ENCODE data around the gene DCLK1.

DCLK1 gene

GRCh38 chr13:35817642-35818607, 313.3 kb downstream of the DCLK1 start:
- no peak for DNase-seq

DNA sequence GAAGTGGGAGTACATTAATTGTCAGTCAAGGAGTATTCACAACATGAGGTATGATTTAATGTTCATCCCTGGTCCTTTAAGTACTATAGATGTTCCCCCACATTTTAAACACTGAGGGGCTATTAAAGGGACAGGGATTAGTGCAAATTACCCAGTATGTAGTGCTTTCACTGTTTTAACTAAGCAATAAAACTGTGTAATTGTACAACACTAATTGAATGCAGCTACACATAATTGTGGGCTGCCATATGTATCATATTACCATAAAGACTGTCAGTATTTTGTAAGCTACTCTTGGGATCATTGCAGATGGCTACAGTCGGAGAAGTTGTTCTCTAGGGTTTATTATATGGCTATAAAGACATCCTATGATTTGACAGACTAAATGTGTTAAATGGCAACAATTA, 316.6 kb downstream of the DCLK1 start:
- no peak for DNase-seq

DNA sequence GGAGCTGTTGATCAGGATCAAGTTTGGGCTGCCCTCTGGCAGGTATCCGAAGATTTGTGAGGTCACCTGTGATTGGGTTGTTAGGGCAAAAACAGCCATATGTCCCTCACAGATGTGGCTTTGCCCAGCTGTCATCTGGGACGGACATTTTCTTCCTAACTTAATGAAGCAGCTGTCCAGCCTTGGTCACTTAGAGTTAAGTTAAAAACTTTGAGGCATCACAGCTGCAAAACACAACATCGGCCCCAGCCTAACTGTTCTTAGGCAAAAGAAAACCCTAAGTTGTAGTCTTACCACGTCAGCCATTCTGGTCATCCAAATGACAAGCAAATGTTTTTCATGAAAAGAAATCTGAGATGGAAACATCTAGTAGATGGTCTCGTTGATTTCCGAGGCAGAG, 318.4 kb downstream of the DCLK1 start:
- DNase-seq, result no peak

- DNase-seq, result no peak
These were observed 320.9 kb downstream of the DCLK1 start for GRCh38 chr13:35810321-35810720.

GRCh38 chr13:35808846-35809245, 322.3 kb downstream of the DCLK1 start:
- DNase-seq, result no peak

DNA sequence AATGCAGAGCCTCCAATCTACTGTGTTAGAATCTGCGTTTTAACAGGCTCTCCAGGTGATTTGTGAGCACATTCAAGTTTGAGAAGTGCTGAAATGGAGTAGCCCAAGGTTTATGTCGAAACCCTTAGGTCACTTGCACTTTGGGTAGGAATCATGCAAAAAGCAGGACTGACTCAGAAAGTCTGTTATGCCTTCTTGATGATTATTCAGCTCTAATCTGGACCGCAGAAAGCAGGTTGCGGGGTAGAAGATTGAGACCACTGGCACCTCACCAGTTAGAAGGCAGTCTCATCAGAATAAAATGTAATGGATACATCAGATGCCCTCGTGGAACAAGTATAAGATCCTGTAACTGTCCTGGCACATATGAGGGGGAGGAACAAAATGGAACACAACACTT, 326.3 kb downstream of the DCLK1 start:
- no peak for DNase-seq

DNA sequence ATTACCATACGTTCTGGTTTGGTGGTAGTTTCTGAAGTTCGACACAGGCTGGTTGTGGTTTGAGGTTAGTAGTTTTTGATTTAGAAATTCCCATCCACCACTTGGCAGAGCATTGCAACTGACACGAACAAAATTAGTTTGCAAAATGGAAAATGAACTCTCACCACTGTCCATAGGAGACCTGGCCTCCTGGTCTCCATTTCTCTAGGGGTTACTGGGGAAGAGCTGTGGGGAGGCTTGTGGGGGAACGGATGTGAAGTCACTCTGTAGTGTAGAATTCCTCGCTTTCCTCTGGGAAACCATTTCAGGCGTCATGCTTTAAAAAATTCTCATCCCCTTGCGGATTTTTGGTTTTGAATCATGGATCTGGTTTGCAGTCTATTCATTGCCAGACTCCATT, 333.2 kb downstream of the DCLK1 start:
- DNase-seq, result no peak

DNA sequence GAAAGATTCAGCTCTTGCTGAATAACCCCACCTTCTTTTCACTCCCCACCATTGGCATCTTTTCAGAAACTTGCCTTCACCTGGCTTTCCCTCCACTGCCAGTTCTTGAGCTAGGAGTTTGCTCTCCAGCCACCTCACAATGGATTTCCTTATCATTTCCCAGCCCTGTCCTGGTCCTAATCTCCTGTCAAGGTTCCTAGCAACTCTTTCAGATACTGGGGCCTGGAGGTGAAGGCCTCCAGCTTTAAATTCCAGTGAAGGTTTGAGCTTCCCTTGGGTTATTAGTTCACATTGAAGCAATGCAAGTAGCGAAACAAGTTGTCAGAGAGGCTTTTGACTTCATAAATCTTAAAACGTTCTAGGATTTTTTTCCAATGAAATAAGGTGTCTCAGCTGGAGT, 333.9 kb downstream of the DCLK1 start:
- DNase-seq, result no peak

- DNase-seq, result no peak
These were observed 334.6 kb downstream of the DCLK1 start for GRCh38 chr13:35796623-35797022.

GRCh38 chr13:35794734-35795389, 336.3 kb downstream of the DCLK1 start:
- no peak for DNase-seq

- DNase-seq, result no peak
These were observed 337.4 kb downstream of the DCLK1 start for GRCh38 chr13:35793823-35794222.

GRCh38 chr13:35792911-35793310, 338.3 kb downstream of the DCLK1 start:
- no peak for DNase-seq

DNA sequence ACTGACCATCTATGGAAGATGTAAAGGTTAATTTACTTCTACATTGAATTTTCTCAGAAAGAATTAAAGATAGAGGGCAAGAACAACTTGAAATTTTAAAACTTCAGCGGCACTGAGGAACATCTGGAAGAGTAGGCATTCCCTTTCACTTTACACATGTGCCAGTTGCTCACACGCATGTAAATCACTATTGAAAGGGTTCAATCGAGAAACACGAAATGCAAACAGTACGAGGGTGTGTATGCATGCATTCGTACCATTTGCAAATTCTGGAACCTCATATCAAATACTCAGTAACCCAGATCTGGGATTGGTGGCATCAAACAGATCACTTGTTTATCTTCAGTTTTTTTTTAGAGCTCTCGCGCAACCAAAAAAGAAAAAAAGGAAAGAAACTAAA, 339.2 kb downstream of the DCLK1 start:
- no peak for DNase-seq

- DNase-seq, result no peak
These were observed 339.9 kb downstream of the DCLK1 start for GRCh38 chr13:35791184-35791851.

- no peak for DNase-seq
These were observed 341.6 kb downstream of the DCLK1 start for GRCh38 chr13:35789335-35790165.

DNA sequence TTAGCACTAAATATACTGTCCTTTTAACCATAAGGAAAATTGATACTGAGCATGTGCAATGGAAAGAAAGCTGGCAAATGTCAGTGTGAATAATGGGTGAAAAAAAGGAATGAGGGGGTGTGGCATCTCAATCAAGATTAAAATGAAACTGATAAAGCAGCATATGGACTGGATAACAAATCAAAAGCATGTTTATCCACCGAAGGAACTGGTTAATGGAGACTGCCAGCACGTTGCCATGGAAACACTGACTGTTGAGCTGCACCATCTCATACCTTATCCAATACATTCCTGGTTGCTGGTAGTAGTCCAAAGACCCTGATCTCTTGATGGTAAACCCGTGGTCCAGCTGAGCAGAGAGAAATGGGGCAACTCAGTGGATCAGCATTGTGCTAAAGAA, 343.2 kb downstream of the DCLK1 start:
- no peak for DNase-seq

GRCh38 chr13:35785576-35786303, 345.4 kb downstream of the DCLK1 start:
- no peak for DNase-seq

DNA sequence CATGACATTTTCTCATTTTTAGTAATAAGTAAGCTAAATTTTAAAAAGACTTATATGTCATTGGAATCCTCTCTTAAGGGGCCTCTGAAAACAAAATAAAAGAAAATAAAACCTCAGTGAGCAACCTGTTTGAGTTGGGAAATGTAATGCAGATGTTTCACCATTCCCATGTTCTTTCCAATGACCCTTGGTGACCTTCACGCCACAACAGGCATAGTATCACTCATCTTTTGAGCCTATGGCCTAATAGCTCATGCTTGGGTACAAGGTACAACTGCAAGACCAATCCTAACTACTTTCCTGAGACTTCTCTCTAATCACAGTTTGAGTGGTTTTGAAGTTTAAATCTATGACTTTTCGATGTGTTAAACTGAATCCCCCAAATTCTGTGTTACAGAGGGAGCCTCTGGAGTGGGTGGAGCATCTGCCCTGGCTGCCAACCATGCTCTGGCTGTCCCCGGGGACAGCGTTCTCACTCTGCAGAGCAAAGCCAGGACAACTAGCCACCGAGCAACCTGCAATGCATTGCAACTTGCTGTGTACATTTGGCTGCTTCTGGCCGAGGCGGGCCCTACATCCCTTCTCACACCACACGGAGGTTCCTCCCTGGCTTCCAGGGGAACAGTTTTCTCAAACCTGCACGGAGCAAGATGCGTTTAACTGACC, 346.8 kb downstream of the DCLK1 start:
- DNase-seq, result no peak

- no peak for DNase-seq
These were observed 348.4 kb downstream of the DCLK1 start for GRCh38 chr13:35782793-35783192.

DNA sequence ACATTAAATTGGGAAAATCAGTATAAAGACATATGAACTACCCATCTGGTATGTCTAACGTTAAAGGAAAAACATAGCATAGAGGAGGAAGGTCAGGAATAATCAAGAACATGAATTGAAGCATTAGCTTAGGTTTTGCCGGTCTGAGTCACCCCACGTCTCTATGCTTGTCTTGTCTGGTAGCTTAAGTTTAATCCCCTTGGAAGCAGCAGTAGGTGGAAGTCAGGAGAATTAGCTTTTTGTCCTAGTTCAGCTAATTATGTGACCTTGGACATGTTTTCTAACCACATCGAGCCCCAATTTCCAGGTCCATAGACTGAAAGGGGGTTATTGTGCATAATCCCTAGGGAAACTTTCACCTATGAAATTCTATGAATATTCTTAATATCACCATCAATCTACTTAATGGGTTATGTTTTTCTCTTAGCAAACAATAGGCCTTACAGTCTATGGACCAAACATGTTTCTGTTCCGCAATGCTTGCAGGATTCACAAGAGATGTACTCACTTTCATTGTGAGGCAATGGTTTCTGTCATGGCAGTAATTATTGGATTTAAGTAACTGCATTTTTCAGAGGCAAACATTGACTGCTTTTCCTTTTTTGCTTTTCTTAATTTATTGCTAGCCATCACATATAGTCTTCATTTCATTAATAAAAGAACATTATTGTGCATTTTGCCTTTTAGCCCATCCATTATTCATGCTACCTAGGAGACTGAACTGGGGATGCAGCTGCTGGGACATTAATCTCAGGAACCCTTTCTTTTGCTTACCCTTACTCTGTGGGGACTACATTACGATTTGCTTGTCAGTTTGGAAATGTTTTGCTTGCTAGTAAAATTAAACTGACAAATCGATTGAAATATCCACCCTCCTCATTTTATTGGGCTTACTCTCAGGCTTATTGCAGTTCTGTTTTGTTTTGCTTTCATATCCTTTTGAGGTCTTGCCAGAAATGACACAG, 349.9 kb downstream of the DCLK1 start:
- DNase-seq, result no peak

Data from T-helper 1 cell (primary cell).